ENCODE measurements around the gene EPHA2. TPM values are rescaled to one million over a fixed set of nuclear protein-coding genes. Genes with fewer than 3 reads are reported as not detected.
A peak's percentile ranks its signal among the peaks of the same experiment; 100 is the strongest.
"Not testable (repeated sequence)": the region's sequence is repeated elsewhere in the genome, so short reads cannot be mapped to it uniquely, and the experiment has no call there.

EPHA2 gene
- total and polyA plus RNA-seq, 3 donors from 2014 or later, result 5.1 to 14.1 (median 5.7) TPM

GRCh38 chr1:16165548-16165947, 9.7 kb upstream of the EPHA2 start:
- Histone ChIP-seq H3K4me1 (peaks cover 8% of the 10 kb centered on the region), H3K27me3 (no peaks in the 10 kb centered on the region), H3K36me3 (ENCODE audit: low read depth, missing control alignments) (no peaks in the 10 kb centered on the region), H3K4me3 (no peak overlapping the region), H3K9me3 (no peaks in the 10 kb centered on the region), H3K27ac (no peak overlapping the region)
- 76 to 84% methylated on average over 7 of the region's 7 CpGs for WGBS, 2 donors
- TF ChIP-seq POLR2A (IDR thresholded peaks at IDR 0.05), result no peak
- TF ChIP-seq, protein P1, sequence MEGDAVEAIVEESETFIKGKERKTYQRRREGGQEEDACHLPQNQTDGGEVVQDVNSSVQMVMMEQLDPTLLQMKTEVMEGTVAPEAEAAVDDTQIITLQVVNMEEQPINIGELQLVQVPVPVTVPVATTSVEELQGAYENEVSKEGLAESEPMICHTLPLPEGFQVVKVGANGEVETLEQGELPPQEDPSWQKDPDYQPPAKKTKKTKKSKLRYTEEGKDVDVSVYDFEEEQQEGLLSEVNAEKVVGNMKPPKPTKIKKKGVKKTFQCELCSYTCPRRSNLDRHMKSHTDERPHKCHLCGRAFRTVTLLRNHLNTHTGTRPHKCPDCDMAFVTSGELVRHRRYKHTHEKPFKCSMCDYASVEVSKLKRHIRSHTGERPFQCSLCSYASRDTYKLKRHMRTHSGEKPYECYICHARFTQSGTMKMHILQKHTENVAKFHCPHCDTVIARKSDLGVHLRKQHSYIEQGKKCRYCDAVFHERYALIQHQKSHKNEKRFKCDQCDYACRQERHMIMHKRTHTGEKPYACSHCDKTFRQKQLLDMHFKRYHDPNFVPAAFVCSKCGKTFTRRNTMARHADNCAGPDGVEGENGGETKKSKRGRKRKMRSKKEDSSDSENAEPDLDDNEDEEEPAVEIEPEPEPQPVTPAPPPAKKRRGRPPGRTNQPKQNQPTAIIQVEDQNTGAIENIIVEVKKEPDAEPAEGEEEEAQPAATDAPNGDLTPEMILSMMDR (IDR thresholded peaks at IDR 0.05), result no peak
- DNase-seq, result no peak
- intact Hi-C loops (cut with DNase I; ENCODE audit: low total_unique reads), result no loop called here

DNA sequence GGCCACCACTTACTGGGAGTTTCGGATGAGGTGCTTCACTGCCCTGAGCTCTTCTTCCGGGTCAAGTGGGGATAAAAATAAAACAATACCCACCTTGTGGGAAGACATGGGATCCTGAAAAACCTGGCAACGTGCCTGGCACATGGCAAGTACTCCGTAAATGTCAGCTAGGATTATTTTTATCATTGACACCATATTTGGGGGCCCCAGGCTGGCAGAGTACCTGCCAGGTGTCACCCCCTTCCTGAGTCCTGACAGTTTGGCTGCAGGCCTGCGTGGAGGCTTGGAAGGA, 9.2 kb upstream of the EPHA2 start:
- Histone ChIP-seq H3K27me3 (no peaks in the 10 kb centered on the region), H3K36me3 (ENCODE audit: low read depth, missing control alignments) (no peaks in the 10 kb centered on the region), H3K27ac (no peak overlapping the region), H3K4me1 (peaks cover 8% of the 10 kb centered on the region), H3K4me3 (no peak overlapping the region), H3K9me3 (no peaks in the 10 kb centered on the region)
- WGBS, 2 donors, result 57 to 58% methylated on average over 5 of the region's 5 CpGs
- no peak for DNase-seq
- intact Hi-C loops (cut with DNase I; ENCODE audit: low total_unique reads), result no loop called here
- TF ChIP-seq, protein P1 (IDR thresholded peaks at IDR 0.05), result no peak
- TF ChIP-seq POLR2A (IDR thresholded peaks at IDR 0.05), result no peak

GRCh38 chr1:16164213-16165072, 8.6 kb upstream of the EPHA2 start:
- Histone ChIP-seq H3K27ac (no peak overlapping the region), H3K9me3 (no peaks in the 10 kb centered on the region), H3K36me3 (ENCODE audit: low read depth, missing control alignments) (no peaks in the 10 kb centered on the region), H3K4me3 (no peak overlapping the region), H3K4me1 (peaks cover 8% of the 10 kb centered on the region), H3K27me3 (no peaks in the 10 kb centered on the region)
- DNase-seq, result no peak
- 73 to 77% methylated on average over 17 of the region's 17 CpGs for WGBS, 2 donors
- intact Hi-C loops (cut with DNase I; ENCODE audit: low total_unique reads), result no loop called here
- TF ChIP-seq POLR2A (IDR thresholded peaks at IDR 0.05), result no peak
- TF ChIP-seq, protein P1 (IDR thresholded peaks at IDR 0.05), result no peak

DNA sequence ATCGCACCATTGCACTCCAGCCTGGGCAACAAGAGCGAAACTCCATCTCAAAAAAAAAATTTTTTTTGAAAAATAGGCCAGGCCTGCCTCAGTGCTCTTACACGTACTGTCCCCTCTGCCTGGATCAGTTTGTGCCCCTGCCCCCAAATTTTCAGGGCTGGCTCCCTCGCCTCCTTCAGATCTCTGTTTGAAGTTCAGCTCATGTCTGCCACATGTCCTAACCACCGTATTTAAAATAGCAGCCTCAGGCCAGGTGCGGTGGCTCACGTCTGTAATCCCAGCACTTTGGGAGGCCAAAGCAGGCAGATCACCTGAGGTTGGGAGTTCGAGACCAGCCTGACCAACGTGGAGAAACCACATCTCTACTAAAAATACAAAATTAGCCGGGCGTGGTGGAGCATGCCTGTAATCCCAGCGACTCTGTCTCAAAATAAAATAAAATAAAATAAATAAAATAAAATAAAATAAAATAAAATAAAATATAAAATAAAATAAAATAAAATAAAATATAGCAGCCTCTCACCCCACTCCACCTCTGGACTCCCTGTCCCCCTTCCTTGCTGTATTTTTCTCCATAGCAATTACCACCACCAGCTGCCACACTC, 7.8 kb upstream of the EPHA2 start:
- H3K27ac ChIP-seq; H3K27me3 ChIP-seq; H3K4me3 ChIP-seq; H3K9me3 ChIP-seq; H3K4me1 ChIP-seq; DNase-seq; H3K36me3 ChIP-seq (ENCODE audit: low read depth, missing control alignments); intact Hi-C loops (cut with DNase I; ENCODE audit: low total_unique reads): not testable (repeated sequence)
- 88 to 92% methylated on average over 12 of the region's 12 CpGs for WGBS, 2 donors

DNA sequence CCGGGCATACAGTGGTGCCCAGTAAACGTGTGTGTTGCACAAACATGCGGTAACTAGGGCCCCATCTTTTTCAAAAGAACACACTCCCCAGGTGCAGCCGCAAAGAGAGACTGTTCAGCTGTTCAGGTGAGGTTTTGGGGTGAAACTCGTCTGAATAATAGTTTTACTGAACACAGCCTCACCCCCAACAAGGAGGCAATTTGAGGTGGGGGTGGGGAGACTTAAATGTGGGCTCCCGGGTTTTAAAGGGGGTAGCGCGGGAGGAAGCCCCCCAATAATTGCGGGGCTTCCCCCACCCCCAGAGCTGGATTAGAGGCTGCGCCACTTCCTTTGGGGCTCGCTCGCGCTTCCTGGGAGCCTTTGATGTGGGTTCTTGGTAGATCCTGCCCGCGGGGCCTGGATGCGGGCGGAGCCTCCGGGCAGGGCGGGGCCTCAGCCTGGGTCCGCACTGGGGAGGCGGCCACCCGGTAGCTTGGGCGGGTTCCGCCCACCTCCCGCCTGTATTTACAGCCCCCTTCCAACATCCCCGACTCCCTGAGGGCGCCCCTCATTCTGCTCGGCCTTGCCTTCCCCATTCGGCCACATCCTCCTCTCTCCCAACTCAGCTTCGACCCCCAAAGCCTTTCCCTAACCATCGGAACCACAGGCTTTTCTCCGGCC, 6.4 kb upstream of the EPHA2 start:
- no peak for DNase-seq
- intact Hi-C loops (cut with DNase I; ENCODE audit: low total_unique reads), result no loop called here
- Histone ChIP-seq H3K27me3 (no peaks in the 10 kb centered on the region), H3K4me3 (peak overlapping the region in 1 of 2 donors; percentile 20), H3K27ac (no peak overlapping the region), H3K9me3 (no peaks in the 10 kb centered on the region), H3K36me3 (ENCODE audit: low read depth, missing control alignments) (no peaks in the 10 kb centered on the region), H3K4me1 (no peaks in the 10 kb centered on the region)
- whole genome bisulfite sequencing, 2 donors, result 55 to 62% methylated on average over 17 to 31 of the region's 32 CpGs
- TF ChIP-seq, protein P1 (IDR thresholded peaks at IDR 0.05), result no peak
- TF ChIP-seq POLR2A (IDR thresholded peaks at IDR 0.05), result no peak

All from testis (tissue), 3 donors.